GM12878 (cell line): Measurements from ENCODE around the gene NPAS3. TPM values are rescaled to one million over a fixed set of nuclear protein-coding genes. Genes with fewer than 3 reads are reported as not detected.

Experiments used
- ATAC-seq: fragments of 200-7000 bp; cut with Tn5 transposase; 3 replicates; pipeline ENCODE4 v1.9.1; 2020; ENCODE audit warnings: mild to moderate bottlenecking, moderate library complexity
- BruUV-seq: library from RNA; stranded (reverse); fragments of 400-500 nt; replicated peaks from 2 replicates; lab custom pipeline; 2021; lab: Mats Ljungman, UMichigan
- CTCF ChIA-PET: fragments of 300-600 bp; sonication (Branson Sonifier 250); formaldehyde crosslinking; extraction: SDS; loops from one replicate; lab custom pipeline; 2021; ENCODE audit warnings: inconsistent platforms; lab: Yijun Ruan, JAX
- POLR2A ChIA-PET: fragments of 350-600 bp; formaldehyde crosslinking; extraction: SDS; loops from one replicate; lab custom pipeline; 2021; ENCODE audit warnings: inconsistent platforms; lab: Charles Lee
- RAD21 ChIA-PET: fragments of 300-600 bp; sonication (Branson Sonifier 250); formaldehyde crosslinking; loops from one replicate; lab custom pipeline; 2023; ENCODE audit warnings: antibody characterized with exemption; ENCODE audit not compliant: unreplicated experiment; lab: Charles Lee
- SMC1A ChIA-PET: fragments of 300-600 bp; sonication (Branson Sonifier 250); formaldehyde crosslinking; loops from one replicate; lab custom pipeline; 2023; ENCODE audit not compliant: unreplicated experiment, uncharacterized antibody; lab: Charles Lee
- DNase-seq: peaks from one replicate; pipeline ENCODE4 v3.0.0-alpha.2; 2011; ENCODE audit warnings: low read depth, low spot score
- FAIRE-seq: peaks from 3 replicates; lab custom pipeline; 2011; peaks lifted over from hg19 to GRCh38; lab: Jason Lieb, UNC
- H2AFZ ChIP-seq: 2 replicates; pipeline ENCODE4 v1.6.0; 2011; ENCODE audit warnings: low read depth, low read length, control low read depth; ENCODE audit not compliant: control insufficient read depth
- H3K27ac ChIP-seq: 2 replicates; pipeline ENCODE4 v1.5.1; 2011; ENCODE audit warnings: control low read depth; ENCODE audit not compliant: control insufficient read depth, insufficient read depth
- H3K27me3 ChIP-seq, 2 experiments: replicated peaks in 1 of 2; 2 replicates each; pipeline versions ENCODE4 v1.6.0 to v1.6.1; 2011; ENCODE audit warnings: low read length in 1 of 2; ENCODE audit not compliant: control insufficient read depth in 2 of 2, insufficient read depth in 2 of 2
- H3K36me3 ChIP-seq, 2 experiments: 2 replicates each; pipeline ENCODE4 v1.5.1; 2011; ENCODE audit warnings: low read length in 1 of 2; ENCODE audit not compliant: control insufficient read depth in 2 of 2, insufficient read depth in 2 of 2
- H3K4me1 ChIP-seq: 2 replicates; pipeline ENCODE4 v1.6.1; 2011; ENCODE audit warnings: mild to moderate bottlenecking, low read length, moderate library complexity, mixed read lengths; ENCODE audit not compliant: control insufficient read depth, insufficient read depth
- H3K4me2 ChIP-seq: 2 replicates; pipeline ENCODE4 v1.6.0; 2011; ENCODE audit warnings: control low read depth; ENCODE audit not compliant: control insufficient read depth, insufficient read depth
- H3K4me3 ChIP-seq: fragments of 200-600 bp; sonication (generic); 2 replicates; pipeline ENCODE4 v1.5.1; 2016
- H3K79me2 ChIP-seq: 2 replicates; pipeline ENCODE4 v1.6.0; 2011; ENCODE audit warnings: low read length; ENCODE audit not compliant: control insufficient read depth, insufficient read depth
- H3K9ac ChIP-seq: 2 replicates; pipeline ENCODE4 v1.8.0; 2011; ENCODE audit warnings: low read length, control low read depth, mixed read lengths; ENCODE audit not compliant: control insufficient read depth, insufficient read depth
- H3K9me3 ChIP-seq: replicated peaks from 3 replicates; pipeline ENCODE4 v1.5.1; 2011; ENCODE audit warnings: mild to moderate bottlenecking, low read length; ENCODE audit not compliant: control insufficient read depth, insufficient read depth
- H4K20me1 ChIP-seq: 2 replicates; pipeline ENCODE4 v1.6.0; 2011; ENCODE audit not compliant: control insufficient read depth, insufficient read depth
- ATF3 ChIP-seq: IDR thresholded peaks from 2 replicates; pipeline ENCODE4 v1.6.1; 2011; ENCODE audit warnings: low read depth, mild to moderate bottlenecking, low read length, moderate library complexity, borderline replicate concordance; ENCODE audit errors: extremely low read depth
- CEBPZ ChIP-seq: fragments of 150-350 bp; IDR thresholded peaks from 2 replicates; pipeline ENCODE4 v1.6.1; 2016; ENCODE audit warnings: low read depth, low read length
- E4F1 ChIP-seq: fragments of 450-650 bp; IDR thresholded peaks from 2 replicates; pipeline ENCODE4 v1.6.1; 2018; ENCODE audit warnings: borderline replicate concordance, mild to moderate bottlenecking; ENCODE audit not compliant: partially characterized antibody
- ELK1 ChIP-seq: IDR thresholded peaks from 2 replicates; pipeline ENCODE4 v1.6.1; 2012; ENCODE audit warnings: low read depth, low read length, improper control_type of control experiment
- IKZF1 ChIP-seq: fragments of 450-650 bp; conservative IDR thresholded peaks from 2 replicates; pipeline ENCODE4 v1.6.1; 2017; ENCODE audit warnings: antibody characterized with exemption, mild to moderate bottlenecking
- NR2C1 ChIP-seq: fragments of 450-650 bp; IDR thresholded peaks from 2 replicates; pipeline ENCODE4 v1.6.1; 2017; ENCODE audit warnings: antibody characterized with exemption, mild to moderate bottlenecking, moderate library complexity
- NR2C2 ChIP-seq: IDR thresholded peaks from 2 replicates; pipeline ENCODE4 v1.6.1; 2011; ENCODE audit warnings: borderline replicate concordance, low read depth; ENCODE audit not compliant: control insufficient read depth, insufficient read length
- RB1 ChIP-seq: fragments of 450-650 bp; formaldehyde crosslinking; IDR thresholded peaks from 2 replicates; pipeline ENCODE4 v1.6.1; 2017; ENCODE audit warnings: mild to moderate bottlenecking, borderline replicate concordance
- RCOR1 ChIP-seq: conservative IDR thresholded peaks from 2 replicates; pipeline ENCODE4 v1.6.1; 2012; ENCODE audit warnings: low read depth, low read length, improper control_type of control experiment
- REST ChIP-seq: IDR thresholded peaks from 2 replicates; pipeline ENCODE4 v1.6.1; 2012; ENCODE audit warnings: mild to moderate bottlenecking, low read depth, low read length
- SP1 ChIP-seq: IDR thresholded peaks from one replicate; pipeline ENCODE4 v1.6.1; 2011; ENCODE audit warnings: low read depth, low read length
- STAT1 ChIP-seq: fragments of 450-650 bp; conservative IDR thresholded peaks from 2 replicates; pipeline ENCODE4 v1.6.1; 2014; ENCODE audit warnings: antibody characterized with exemption, mild to moderate bottlenecking
- WGBS: methylation state at CpG from one replicate; pipeline ENCODE4 v1.1.6; 2016; ENCODE audit warnings: low lambda C conversion rate; ENCODE audit not compliant: insufficient replicate concordance, insufficient coverage; ENCODE audit errors: missing lambda C conversion rate; 5-methylcytosine and 5-hydroxymethylcytosine counted together
- in situ Hi-C: fragments of 300-500 bp; cut with MboI; formaldehyde crosslinking; loops from 9 replicates; pipeline ENCODE4 v1.14.3; 2018; ENCODE audit warnings: mixed read lengths
- intact Hi-C: fragments of 100-400 bp; cut with micrococcal nuclease; formaldehyde crosslinking; loops from one replicate; pipeline ENCODE4 v1.14.2; 2022; ENCODE audit not compliant: unreplicated experiment
- polyA plus RNA-seq, 11 experiments: library from polyadenylated mRNA; depleted of rRNA in 4 of 11; unstranded in 6 of 11; stranded (reverse) in 5 of 11; fragments of >200 nt; fragmentation: Nextera tagmentation in 4 of 11; fragmentation: Illumina TruSeq in 1 of 11; extraction: Ambion mirVana in 4 of 11; extraction: Trizol in 1 of 11; gene quantifications; 1 replicate in 1 of 11; 2 replicates in 10 of 11; pipeline versions ENCODE4 v1.2.1 to v1.2.3, GENCODE V29; 2011 to 2016; ENCODE audit warnings: inconsistent platforms in 2 of 11, missing spikeins in 2 of 11, low read depth in 1 of 11
- total RNA-seq, 4 experiments: library from RNA; depleted of rRNA in 3 of 4; stranded (reverse); fragments of >200 nt in 3 of 4; fragmentation: Illumina TruSeq in 1 of 4; extraction: Trizol in 1 of 4; gene quantifications; 2 replicates each; pipeline versions ENCODE4 v1.2.1 to v1.2.3, GENCODE V29; 2013 to 2021

The NPAS3 gene
- total and polyA plus RNA-seq, 10 of the 15 experiments (the other 5 are each of a cell fraction or from before 2014, with no cell fraction given): under 0.01 to 2.7 (median 0.03) TPM; not detected in 6

GRCh38 chr14:33679025-33679424, 740.3 kb downstream of the NPAS3 start:
- Histone ChIP-seq H3K36me3 (no peaks in the 10 kb centered on the region), H2AFZ (no peak overlapping the region), H3K27me3 (no peaks in the 10 kb centered on the region), H3K4me2 (no peak overlapping the region), H3K27ac (no peak overlapping the region), H3K4me3 (no peak overlapping the region), H3K79me2 (no peaks in the 10 kb centered on the region), H3K9ac (no peak overlapping the region), H3K4me1 (no peaks in the 10 kb centered on the region), H4K20me1 (no peaks in the 10 kb centered on the region), H3K9me3 (no peaks in the 10 kb centered on the region)
- BruUV-seq: no TSS peak
- ATAC-seq (no peak), FAIRE-seq (no peak), DNase-seq (no peak)
- WGBS: 10% methylated on average over 2 of the region's 2 CpGs
- intact Hi-C loops: no loop called here
- in situ Hi-C loops: no loop called here
- RAD21 ChIA-PET: interaction anchor here (0.6 to 13.3 kb wide), 8 partner anchors 25 to 419 kb away, joined by 3 to 264 read pairs (median 4); no protein-coding TSS in a partner anchor
- SMC1A ChIA-PET: interaction anchor here (0.7 to 2.4 kb wide), 18 partner anchors 9 to 175 kb away, joined by 3 to 29 read pairs (median 4); no protein-coding TSS in a partner anchor
- POLR2A ChIA-PET: interaction anchor here (1.0 to 1.5 kb wide), 4 partner anchors 9 to 156 kb away, joined by 3 to 5 read pairs (median 4); no protein-coding TSS in a partner anchor
- CTCF ChIA-PET: interaction anchor here (0.6 to 13.0 kb wide), 10 partner anchors 12 to 167 kb away, joined by 3 to 334 read pairs (median 4); no protein-coding TSS in a partner anchor
- no peak for TF ChIP-seq SP1
- no peak for TF ChIP-seq STAT1
- TF ChIP-seq NR2C2: no peak
- no peak for TF ChIP-seq ATF3
- TF ChIP-seq ELK1: no peak
- no peak for TF ChIP-seq REST
- no peak for TF ChIP-seq CEBPZ
- TF ChIP-seq NR2C1: no peak
- no peak for TF ChIP-seq RB1
- TF ChIP-seq E4F1: no peak
- no peak for TF ChIP-seq RCOR1
- no peak for TF ChIP-seq IKZF1
